CD4-positive, alpha-beta T cell treated with Interleukin-4 for 4 hours (primary cell): ENCODE data around the gene PARVB.

Experiments used
- DNase-seq: peaks from one replicate; pipeline ENCODE4 v3.0.0-alpha.2; 2020

Gene PARVB

DNA sequence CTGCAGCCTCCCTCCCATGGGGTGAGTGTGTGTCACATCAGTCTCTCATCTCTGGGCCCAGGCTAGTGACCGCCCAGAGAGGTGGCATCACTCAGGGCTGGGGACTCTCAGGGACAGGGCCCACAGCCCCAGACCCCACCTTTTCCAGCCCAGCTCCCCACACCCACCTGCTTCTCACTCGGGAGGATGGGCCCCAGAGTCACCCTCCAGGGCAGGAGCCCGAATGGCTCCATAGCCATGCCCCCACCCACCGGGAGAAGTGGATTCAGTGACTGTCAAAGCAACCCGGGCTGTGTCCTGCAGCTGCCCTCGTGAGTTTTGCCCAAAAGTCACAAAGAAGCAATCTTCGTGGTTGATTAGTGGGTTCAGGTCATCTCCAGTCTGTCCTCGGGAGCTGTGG is 182.6 kb downstream of the PARVB start:
- no peak for DNase-seq

DNA sequence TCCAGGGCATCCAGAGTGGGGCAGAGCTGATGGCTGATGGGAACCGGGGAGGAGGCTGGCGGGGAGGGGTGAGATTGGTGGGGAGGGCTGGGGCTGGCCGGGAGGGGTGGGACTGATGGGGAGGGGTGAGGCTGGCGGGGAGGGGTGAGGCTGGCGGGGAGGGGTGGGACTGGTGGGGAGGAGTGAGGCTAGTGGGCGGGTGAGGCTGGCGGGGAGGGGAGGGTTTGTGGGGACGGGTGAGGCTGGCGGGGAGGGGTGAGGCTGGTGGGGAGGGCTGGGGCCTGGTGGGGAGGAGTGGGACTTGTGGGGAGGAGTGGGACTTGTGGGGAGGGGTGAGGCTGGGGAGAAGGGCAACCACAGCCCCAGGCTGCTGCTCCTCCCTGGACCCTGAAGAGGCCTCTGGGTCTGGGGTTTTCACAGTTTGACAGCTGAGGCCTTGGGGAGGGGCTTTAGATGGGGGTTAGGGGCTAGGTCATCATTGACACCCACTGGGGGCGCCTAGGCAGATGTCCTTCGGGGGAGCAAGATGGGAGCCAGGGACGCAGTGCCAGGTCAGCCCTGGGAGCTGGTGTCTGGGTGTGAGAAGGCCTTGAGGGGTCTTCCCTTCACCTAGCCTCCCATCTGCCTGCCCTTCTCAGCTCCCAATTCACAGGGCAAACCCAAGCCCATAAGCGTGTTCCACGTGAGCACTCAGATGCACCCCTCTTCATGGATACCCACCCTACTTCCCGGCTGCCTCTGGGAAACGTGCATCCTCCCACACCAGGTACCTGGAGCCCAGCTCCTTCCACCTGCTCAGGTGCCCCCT is 183.3 kb downstream of the PARVB start:
- DNase-seq: no peak

DNA sequence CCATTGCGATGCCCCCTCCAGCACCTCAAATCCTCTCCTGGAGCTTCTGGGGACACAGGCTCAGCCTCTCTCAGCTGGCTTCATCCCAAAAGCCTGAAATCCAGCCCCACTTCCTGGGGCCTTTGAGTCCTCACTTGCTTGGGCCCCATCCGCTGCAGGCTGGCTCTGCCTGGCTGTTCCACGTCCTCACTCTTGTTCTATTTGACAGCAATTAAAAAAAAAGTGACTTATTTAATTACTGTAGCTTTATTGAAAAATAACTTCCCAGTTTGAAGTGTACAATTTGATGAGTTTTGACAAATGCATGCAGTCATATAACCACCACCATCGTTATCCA is 183.8 kb downstream of the PARVB start:
- DNase-seq: no peak

DNA sequence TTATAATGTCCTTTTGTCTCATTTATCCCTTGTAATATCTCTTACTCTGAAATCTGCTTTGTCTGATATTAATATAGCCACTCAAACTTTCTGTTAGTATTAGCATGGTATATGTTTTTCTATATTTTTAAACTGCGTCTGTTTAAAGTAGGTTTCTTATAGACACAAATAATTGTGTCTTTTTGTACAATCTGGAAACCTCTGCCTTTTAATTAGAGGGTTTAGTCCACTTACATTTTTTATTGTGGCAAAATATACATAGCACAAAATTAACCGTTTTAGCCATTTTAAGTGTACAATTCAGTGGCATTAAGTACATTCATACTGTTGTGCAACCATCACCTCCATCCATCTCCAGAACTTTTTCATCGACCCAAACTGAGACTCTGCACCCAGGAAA is 185.2 kb downstream of the PARVB start:
- DNase-seq: no peak

DNA sequence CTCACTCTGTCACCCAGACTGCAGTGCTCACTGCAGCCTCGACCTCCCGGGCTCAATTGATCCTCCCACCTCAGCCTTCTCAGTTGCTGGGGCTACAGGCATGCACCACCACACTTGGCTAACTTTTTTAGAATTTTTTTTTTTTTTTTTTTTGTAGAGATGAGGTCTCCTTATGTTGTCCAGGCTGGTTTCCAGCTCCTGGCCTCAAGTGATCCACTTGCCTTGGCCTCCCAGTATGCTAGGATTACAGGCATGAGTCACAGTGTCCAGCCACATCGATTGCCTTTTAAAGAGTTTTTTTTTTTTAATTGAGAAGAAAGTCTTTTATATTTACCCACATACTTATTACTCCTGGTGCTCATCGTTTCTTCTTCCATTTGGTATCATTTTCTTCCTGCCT is 186.6 kb downstream of the PARVB start:
- no peak for DNase-seq

DNA sequence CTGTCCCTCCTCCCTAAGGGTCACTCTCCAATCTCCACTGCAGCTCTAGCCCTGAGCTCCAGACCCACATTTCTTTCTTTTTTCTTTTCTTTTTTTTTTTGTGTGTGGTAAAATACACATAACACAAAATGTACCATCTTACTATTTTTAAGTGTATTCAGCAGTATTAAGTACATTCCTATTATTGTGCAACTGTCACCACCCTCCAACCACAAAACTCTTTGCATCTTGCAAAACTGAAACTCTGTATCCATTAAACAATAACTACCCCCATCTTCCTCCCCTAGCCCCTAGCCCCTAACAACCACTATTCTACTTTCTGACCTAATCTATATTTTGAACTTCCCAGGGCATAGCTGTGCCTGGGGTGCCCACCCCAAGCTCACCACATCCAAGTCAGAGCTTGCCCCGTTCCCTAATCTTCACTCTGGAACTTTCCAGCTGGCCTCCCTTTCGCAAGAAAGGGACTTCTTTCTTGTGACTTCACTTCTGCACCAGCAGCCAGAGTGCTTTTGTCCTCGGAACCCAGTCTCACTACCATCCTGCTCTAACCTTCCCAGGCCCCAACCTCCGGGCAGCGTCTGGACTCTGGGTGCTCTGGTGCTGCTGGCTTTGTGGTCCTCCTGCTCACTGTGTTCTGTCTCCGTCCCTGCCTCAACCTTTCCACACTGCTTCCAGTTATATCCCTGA is 187.3 kb downstream of the PARVB start:
- no peak for DNase-seq

DNA sequence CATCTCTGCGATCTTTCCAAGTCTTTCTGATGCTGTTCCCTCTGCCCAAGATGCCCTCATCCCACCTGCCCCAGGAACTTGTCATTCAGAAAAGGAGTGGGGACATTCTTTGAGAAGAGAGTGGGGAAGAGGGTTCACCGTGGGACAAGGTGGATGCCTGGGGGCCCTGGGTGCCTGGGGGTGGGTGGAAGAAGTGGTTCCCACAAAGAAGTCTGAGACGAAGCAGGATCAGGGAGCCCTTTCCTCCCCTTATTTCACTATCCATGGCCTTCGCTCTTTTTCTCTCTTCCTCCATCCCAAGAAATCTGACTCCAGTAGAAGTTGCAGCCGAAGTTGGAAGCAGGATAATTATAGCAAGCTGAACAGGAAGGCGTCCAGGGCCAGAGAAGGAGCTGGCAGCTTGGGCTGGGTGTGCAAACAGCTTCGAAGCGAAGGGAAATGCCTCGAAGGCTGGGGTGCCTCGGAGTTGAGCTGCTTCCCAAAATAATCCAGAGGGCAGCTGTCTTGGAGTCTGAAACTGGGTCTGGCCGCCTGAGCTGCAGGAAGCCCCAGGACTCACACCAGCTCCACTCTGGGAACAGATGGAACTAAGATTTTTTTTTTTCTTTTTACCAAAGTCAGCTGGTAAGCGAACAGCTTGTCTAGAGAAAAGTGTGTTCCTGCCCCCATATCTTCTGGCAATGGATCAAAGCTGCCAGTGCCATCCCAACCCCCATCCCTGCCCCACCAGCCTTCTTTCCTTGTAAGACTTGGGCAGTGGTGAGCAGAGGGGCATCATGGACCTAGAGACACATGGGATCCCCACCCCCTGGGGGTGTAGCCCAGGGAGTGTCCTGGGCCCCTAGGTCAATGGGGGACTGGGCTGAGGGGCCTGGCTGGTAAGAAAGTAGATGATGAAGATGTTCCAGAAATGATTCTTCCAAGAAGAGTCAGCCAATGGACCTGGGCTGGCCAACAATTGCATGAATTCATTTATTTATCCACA is 188.1 kb downstream of the PARVB start:
- no peak for DNase-seq

DNA sequence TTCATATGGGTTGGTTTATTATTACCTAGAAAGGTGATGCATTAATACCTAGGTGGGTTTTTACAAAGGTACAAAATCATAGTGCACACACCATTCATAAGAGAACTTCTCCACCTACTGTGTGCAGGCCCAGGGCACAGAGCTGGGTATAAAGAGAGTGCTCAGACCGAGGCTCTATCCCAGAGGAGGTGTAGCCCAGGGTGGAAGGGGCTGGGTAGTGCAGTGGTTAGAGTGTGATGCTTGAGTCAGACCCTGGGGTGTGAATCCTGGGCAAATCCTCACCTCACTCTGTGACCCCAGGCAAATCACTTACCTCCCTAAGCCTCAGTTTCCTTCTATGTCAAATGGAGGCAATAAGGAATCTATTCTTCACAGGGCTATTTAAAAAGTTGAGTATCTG is 188.8 kb downstream of the PARVB start:
- no peak for DNase-seq

DNA sequence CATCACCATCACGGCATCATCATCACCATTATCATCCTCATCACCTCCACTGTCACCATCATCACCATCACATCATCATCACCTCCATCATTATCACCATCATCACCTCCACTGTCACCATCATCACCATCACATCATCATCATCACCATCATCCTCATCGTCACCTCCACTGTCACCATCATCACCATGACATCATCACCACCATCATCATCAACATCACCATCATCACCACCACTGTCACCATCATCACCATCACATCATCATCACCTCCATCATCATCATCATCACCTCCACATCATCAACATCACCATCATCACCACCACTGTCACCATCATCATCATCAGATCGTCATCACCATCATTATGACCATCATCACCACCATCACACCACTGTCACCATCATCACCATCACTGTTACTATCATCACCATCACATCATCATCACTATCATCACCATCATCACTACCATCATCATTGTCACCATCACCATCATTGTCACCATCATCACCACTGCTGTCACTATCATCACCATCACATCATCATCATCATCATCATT is 189.5 kb downstream of the PARVB start:
- no peak for DNase-seq

DNA sequence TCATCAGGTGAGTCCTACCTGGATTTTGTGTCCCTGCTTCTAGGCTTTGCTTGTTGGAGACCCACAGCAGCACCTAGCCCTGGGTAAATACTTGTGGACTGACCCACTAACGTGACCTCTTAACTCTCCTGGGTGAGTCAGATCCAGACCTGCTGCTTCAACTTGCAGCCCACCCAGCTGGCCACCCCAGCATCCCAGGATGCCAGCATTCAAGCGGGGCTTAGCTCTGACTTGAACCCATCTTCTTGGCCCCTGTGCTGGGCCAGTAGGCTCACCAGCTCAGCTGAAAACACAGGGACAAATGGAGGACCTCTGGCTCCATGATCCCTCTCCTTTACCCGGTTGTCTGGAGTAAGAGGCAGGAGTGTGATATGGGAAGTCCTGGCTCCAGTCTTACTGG is 190.1 kb downstream of the PARVB start:
- DNase-seq: no peak

DNA sequence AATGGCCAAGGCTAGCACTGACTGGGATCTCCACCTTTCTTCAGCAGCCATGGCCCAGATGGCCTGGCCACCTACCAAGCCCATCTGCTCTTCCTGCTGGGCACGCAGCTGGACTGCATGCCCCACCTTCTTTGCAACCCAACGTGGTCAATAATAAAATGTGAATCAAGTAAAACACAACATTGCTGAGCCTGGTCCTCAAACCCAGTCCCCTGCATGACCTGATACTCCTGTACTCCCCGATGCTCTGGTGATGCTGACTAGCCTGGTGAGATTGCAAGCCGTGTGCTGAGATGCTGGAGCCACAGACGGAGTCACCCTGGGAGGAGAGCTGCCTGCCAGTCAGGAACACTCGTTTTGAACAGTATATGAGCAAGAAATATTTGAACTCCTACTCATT is 190.7 kb downstream of the PARVB start:
- DNase-seq: no peak

DNA sequence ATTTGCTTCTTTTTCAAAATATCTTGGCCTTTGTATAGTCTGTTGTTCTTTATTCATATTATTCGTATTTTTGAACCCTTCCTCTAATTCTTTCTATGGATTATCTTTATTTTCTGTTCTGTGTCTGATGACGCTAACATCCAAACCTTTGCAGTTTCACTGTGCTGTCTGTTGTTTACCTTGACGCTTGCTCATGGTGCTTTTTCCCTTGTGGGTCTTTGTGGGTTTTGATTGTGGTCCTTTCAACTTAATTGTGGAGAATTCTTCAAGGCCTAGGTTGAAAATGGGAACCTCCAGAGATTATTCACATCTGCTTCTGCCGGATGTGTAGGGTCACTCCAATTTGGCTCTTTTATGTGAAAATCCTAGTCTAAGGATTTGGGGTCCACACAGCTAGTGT is 191.2 kb downstream of the PARVB start:
- DNase-seq: no peak

DNA sequence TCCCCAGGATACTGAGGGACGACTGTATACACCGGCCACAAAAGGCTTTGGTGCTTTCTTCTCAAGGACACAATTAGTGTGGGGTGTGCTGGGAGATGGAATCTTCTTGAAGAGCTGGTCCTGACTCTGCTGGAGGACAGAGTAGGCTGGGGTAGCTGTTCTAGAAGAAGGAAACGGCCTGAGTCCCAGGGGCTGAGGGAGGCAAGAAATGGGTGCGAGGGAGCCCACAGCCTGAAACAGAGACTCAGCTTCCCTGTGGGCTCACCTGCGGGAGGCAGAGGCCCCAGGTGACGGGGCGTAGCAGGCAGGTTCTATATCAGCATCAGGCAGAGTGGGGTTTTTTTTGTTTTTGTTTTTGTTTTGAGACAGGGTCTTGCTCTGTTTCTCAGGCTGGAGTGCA is 193.2 kb downstream of the PARVB start:
- no peak for DNase-seq

DNA sequence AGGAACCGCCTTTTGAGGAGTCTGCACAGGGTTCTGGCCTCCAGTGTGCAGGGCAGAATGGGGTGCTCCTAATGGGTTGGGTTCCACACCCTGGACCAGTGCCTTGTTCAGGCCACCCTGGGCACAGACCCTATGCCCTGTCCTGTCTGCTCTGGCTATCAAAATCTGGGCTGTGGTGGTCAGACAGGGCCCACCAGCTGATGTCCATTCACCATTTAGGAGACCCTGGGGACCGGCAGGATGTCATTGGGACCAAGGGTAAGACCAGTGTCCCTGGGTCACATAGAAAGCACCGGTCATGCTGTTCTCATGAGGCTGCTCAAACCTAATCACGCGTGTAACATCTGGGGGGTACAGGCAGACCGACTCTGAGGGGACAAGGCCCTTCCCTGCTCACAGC is 194.0 kb downstream of the PARVB start:
- DNase-seq: no peak

DNA sequence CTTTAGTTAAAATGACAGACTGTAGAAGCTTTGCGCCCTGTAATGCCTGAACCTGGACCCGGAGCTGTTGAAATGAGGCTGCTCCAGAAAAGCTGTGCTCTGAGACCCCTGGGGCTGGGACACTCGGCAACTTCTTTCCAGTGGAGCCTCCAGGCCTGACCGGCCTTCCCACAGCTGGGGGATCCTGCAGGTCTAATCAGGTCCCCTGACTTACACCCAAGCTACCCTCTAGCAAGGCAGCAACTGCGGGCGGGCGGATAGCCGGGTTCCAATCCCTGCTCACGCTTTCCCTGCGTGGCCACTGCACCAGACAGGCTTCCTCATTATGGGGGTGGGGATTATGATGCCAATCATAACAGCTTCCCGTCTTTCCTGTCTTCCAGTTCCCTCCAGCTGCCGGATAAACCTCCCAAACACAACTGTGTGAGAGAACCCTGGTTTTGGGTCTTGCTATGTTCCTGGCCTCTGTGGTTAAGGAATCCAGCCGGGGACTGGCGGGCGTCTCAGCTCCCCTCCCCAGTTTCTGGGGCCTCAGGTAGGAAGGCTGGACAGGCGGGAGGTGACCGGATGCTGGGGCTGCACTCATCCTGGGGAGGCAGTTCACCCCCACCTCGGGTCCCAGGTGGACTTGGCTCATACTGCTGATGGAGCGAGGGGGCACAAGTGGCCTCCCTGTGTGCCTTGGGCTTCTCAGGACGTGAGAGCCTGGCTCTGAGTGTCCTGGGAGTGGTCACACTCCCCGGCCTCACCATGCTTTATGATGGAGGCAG is 195.2 kb downstream of the PARVB start:
- DNase-seq: no peak

DNA sequence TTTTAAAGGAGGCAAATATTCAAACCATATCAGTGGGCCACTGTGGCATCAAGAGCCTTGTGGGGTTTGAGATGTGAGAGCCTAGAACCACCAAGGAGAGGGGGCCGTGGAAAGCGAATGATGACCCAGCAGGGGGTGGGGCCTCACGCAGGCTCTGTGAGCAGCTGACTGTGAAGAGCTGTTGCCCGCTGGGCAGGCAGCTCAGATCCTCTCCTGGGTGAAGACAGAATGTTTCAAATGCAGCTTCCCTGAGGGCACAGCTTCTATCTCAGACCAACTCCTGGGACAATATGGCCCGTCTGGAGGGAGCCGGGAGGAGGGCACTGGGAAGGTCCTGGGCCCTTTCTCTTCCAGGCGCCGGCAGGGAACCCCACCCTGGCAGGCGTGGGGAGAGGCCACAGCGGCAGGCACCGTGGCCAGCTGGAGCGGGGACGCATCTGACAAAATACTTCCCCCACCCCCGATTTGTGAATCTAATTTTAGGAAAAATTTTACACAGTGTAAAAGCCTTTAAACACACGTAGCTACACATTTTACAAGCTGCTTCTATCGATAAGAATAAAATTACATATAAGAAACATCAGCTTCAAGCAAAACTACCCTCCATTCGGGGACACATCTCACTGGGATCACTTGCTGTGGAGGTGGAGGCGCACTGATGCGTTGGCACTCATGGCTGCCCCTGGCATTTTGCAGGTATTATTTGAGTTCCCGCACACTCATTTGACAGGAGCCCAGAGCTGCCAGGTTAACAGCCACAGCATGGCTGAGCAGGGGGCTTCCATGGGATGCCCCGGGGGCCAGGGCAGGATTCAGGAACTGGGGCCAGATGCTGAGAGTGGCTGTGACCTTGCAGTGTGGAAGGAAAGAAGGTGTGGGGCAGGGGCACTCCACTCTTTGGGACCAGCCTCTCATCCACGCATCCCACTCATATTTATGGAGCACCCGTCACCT is 196.9 kb downstream of the PARVB start:
- no peak for DNase-seq

DNA sequence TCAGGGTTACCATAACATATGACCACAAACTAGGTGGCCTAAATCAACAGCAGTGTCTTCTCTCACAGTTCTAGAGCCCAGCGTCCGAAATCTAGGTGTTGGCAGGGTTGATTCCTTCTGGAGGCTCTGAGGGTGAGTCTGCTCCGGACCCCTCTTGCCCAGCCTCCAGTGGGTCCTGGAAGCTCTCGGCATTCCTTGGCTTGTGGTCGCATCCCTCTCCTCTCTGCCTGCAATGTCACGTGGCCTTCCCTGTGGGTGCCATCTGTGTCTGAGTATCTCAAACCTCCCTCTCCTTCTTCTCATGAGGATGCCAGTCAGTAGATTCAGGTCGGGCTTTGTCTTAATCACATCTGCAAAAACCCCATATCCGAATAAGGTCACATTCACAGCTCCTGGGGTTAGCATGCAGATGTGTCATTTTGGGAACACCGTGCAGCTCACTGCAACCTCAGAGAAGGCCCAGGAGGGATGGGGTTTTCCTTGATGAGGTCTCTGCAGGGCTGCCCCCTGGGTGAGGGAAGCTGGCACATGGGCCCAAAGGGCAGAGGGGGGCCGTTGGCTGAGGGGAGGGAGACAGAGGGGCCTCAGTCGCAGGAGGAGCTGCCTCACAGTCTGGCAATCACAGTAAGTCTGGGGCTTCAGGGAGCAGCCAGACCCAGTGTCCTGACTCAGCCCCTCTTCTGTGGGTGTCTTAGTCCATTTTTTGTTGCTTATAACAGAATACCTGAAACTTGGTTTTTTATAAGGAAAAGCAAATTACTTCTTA is 197.8 kb downstream of the PARVB start:
- DNase-seq: no peak
